Dedifferentiated amniotic fluid mesenchymal stem cell (primary cell): Measurements from ENCODE around the gene PEAR1.

ENCODE experiments used
- DNase-seq: peaks from one replicate; pipeline ENCODE4 v3.0.0-alpha.2; 2016; ENCODE audit errors: extremely low spot score

The PEAR1 gene, protein sequence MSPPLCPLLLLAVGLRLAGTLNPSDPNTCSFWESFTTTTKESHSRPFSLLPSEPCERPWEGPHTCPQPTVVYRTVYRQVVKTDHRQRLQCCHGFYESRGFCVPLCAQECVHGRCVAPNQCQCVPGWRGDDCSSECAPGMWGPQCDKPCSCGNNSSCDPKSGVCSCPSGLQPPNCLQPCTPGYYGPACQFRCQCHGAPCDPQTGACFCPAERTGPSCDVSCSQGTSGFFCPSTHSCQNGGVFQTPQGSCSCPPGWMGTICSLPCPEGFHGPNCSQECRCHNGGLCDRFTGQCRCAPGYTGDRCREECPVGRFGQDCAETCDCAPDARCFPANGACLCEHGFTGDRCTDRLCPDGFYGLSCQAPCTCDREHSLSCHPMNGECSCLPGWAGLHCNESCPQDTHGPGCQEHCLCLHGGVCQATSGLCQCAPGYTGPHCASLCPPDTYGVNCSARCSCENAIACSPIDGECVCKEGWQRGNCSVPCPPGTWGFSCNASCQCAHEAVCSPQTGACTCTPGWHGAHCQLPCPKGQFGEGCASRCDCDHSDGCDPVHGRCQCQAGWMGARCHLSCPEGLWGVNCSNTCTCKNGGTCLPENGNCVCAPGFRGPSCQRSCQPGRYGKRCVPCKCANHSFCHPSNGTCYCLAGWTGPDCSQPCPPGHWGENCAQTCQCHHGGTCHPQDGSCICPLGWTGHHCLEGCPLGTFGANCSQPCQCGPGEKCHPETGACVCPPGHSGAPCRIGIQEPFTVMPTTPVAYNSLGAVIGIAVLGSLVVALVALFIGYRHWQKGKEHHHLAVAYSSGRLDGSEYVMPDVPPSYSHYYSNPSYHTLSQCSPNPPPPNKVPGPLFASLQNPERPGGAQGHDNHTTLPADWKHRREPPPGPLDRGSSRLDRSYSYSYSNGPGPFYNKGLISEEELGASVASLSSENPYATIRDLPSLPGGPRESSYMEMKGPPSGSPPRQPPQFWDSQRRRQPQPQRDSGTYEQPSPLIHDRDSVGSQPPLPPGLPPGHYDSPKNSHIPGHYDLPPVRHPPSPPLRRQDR

DNA sequence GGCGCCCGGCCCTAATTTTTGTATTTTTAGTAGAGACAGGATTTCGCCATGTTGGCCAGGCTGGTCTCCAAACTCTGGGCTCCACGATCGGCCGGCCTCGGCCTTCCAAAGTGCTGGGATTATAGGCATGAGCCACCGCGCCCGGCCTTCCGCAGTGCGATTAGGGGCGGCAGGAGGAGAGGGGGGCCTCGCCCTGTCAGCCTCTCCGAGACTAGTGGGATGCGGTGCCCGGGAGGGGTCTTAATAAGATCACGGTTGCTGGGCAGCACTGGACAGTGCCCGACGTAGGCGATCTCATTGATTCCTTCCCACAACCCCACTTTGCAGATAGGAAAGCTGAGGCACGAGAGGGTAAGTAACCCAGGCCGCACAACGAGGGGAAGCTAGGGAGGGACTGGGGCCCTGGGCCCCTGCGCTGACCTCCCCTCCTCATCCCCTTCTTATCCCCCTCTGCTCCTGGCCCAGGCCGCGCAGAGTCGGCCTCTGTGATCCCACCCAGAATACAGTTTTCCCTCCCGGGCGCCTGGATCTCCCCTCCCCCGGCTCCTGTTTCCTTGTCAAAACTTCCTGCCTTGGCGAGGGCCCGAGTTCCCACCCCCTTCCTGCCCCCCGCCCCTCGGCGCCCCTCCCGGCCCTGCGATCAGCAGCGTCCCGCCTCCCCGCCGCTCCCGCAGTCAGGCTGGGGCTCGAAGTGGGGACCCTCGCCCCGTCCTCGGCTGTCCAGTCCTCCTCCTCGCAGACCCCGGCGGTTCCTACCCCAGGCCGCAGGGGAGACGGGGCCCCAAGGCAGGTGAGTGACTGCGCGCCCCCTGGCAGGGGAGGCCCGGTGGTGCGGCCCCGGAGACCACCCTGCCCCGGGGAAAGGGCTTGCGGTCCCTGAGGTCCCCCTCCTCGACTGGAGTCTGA is at the start of gene PEAR1:
Gene PEAR1, plus strand, starts transcription at position 671 of the 906 bp plus-strand sequence. CDS start 10,209 bp downstream, outside the sequence.
- DNase-seq: no peak

DNA sequence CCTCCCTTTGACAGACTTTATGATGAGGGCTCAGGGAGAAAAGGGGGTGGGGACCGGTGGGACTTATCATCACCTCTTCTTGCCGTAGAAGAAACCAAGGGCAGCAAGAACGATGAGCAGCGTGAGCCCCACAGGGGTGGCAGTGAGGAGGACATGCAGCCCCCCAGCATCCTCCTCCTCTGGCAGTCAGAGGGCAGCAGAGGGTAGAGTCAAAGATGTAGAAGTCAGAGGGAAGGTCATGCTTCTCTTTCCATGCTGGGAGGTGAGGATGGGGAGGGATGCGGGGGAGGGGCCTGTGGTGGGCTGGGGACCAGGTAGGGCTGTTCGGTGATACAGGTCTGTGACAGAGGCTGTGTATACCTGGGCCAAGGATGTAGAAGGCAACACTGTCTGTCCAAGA is 49.4 kb upstream of the PEAR1 start:
- no peak for DNase-seq

DNA sequence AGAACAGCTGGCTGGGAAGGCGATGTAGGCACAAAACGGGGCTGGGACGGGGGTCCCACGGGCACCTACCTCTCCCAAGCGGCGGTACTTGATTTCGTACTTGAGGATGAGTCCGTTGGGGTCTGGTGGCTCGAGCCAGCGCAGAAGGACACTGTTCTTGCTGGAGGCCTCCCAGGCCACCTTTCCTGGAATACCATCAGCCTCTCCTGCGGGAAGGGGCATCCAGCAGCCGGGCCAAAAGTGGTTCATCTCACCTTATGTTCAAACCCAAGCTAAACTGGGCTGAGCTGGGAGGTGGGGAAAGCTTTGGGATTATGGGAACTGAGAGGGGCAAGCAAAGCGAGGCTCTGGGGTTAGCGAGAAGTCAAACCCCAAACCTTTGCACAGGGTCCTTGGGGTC is 48.9 kb upstream of the PEAR1 start:
- DNase-seq: no peak

DNA sequence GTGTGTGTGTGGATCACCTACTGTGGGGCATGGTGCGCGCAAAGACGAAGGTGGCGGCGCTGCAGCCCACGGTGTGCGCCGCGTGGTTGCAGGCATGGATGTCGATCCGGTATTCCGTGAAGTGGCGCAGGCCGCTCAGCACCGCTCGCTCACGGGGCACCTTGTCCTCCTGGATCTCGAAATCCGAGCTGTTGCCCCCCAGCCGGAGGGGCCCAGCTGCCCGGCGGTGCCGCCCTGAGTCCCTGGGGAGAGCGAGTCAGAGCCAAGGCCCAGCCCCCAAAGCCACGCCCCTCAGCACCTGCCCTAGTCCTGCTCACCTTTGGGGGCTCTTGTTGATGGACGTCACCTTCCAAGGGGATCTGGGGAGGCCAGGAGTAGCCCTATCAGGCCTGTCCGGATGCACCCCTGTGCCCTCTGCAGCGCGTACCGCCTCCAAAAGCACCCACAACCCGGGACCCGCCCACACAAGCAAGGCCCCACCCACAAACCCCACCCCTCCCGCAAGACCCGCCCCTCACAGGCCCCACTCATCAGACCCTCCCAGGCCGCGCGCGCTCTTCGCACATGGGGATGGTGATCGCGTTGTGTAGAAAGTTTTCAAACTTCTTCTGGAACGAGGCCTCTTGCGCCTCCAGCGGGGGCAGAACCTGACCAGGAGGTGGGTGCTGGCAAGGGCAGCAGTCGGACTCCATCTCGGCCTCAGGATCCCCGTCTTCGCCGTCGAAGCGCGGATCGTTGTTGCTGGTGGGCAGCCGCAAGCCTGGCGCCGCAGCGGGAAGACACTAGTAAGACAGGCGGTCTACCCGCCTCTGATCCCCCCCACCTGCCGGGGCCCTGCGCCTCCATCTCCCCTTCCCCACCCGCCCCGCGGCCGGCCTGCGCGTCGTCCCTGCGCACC is 48.2 kb upstream of the PEAR1 start:
- no peak for DNase-seq

DNA sequence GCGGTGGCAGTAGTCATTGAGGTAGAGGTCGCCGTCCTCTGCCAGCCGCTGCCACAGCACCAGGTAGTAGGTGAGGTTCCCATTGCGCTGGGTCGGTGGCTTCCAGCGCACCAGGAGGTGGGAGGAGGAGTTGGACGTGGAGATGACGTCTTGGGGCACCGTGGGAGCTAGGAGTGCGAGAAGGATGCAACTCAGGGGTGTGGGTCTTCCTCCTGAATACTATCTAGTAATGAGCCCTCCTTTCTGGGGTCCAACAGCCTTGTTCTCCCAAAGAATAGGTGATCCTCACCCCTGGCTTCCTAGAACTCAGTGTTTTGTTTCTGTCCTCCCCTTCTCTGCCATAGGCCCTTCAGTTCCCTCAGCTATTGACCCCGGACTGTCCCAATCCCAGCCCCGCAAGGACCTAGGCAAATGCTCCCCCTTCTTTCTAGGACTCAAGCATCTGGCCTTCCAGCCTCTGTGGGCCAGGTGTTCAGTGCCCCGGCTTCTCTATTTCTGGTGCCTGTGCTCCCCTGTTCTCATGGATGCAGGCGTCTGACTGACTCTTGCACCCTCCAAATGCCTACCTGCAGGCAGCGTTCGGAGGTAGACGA is 47.5 kb upstream of the PEAR1 start:
- DNase-seq: no peak

DNA sequence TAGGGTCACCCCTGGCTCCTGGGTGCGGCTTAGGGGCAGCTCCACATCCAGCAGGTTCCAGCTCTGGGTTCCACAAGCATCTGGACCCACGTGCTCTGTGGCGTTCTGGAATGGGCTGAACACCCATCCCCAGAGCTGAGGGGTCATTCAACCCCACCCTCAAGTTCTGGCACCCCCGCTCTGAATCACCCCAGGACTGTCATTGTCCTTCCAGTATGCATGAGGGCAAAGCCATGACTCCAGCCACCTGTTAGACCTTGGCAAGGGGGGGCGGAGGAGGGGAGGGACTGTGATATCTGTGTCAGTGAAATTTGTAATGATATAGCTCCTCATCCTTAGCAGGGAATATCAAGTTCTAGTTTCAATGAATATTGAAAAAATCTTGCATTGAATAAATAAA is 46.9 kb upstream of the PEAR1 start:
- DNase-seq: no peak

DNA sequence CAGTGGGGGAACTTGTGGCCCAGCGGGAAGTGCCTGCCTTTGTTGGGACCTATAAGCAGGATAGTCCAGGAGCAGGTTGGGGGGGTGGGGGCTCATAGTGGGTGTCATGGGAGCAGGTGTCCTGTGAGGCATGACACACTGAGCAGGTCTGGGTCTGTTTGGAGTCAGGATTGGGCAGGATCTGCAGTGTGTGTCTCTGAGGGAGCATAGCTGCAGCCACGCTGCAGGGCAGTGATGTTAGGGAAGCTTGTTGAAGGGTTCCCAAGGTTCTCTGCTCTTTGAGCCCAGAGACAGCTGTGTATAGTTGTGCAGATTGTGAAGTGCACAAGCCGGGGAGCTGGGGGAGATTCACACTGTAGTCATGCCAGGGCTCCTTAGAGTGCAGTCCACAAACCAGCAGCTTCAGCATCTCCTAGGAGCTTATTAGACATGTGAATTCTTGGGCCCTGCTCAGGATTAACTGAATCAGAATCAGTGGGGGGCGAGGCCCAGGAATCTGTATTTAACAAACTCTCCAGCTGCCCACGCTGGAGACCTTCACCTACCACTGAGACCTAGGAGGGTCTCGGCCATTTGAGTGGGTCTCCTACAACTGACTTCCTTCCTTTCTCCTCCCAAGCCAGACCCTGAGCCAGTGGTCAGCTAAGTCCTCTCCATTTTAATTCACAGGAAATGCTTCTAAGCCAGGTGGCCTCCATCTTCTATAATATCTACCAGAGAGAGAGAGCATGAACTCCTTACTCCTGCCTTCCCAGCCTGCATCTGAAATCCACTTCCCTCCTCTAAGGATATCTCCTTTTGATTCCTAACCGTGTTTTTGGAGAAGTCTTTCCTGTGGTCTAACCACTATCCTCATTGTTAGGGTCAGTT is 45.7 kb upstream of the PEAR1 start:
- DNase-seq: no peak

DNA sequence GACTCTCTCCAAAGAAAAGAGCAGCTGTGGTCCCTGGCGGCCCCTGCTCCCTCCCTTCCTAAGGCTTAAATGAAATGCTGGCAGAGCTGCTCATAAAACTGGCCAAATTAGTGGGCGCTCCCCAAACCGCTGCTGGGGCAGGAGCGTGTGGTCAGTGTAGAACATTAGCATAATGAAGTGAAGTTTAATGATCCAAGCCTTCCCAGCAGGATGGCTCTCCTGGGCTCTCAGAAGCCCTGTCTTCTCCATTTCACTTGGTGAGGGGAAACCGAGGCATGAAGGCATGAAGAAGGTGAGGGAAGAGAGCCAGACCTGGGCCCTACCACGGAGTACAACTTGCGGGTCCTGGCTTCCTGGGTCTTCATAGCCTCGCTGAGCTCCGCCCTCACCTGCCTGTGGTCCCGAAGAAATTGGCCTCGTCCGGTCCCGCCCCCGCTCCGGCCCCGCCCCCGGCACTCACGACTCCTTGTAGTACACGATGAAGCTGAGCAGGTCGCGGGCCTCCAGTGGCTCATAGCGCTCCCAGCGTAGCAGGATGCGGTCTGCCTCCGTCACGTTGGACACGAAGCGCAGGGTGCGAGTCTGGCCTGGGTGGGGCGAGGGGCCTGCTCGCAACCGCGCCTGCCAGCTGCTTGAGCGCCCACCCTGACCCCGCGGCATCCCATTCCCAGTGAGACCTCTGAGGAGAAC is 44.9 kb upstream of the PEAR1 start:
- DNase-seq: no peak

DNA sequence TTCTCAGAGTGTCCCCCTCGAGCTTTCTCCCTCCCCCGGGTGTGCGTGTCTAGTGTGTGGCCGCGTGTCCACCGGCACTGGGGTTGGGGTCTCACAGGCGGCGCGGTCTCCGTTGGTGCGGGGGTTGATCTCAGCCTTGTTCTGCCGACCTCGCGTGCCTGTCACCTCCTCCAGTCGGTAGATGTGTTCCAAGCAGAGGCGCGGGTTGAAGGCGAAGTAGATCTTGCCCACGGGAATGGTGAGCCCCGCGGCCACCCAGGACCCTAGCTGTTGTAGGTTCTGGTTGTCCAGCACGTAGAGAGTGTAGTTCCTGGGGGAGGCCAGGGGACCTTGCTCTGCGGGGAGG is 44.4 kb upstream of the PEAR1 start:
- DNase-seq: no peak

DNA sequence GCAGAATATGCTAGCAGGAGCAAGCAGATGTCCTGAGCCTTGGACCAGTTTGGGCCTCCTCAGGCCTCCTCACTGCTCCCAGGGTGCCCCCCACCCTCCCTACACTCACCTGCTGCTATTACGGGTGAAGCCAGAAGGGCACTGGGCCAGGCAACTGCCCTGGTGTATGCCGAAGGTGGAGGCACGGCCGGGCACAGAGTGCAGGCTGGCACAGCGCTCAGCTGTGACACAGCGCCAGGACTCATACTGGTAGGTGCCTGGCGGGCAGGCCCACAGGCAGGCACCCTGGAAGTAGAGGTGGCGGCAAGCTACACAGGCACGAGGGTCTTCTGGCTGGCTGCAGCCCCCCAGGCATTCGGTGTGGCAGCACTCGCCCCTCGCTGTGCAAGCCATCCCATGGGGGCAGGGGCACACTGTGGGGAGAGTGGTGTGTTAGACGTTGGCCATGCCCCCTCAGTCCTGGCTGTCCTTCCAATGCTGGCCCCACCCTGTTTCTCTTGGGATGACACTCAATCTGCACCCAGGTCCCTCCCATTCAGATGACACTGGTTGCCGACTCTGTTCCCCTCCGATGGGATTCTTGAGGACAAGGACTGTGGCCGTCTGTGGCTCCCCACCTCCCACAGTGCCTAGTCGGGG is 41.6 kb upstream of the PEAR1 start:
- no peak for DNase-seq

DNA sequence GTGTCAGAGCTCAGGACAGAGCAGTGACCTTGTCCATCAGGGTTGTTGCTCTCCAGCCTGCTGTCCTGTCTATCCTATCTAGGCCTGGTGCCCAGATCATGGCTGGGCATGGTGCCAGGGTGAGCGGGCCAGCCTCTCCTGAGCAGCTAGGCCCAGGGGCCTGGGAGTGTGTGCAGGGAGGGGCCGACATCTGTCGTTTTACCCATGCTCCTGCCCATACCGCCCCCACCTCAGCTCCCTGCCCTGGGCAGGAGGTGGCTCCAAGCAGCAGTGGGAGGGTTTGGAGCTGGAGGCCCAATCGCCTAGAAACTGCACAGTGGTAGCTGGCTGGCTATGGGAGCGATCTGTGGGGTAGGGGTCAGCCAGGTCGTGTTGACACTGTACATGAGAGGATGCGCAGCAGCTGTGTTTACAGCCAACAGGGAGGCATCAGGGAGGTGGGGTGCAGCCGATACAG is 41.1 kb upstream of the PEAR1 start:
- no peak for DNase-seq

DNA sequence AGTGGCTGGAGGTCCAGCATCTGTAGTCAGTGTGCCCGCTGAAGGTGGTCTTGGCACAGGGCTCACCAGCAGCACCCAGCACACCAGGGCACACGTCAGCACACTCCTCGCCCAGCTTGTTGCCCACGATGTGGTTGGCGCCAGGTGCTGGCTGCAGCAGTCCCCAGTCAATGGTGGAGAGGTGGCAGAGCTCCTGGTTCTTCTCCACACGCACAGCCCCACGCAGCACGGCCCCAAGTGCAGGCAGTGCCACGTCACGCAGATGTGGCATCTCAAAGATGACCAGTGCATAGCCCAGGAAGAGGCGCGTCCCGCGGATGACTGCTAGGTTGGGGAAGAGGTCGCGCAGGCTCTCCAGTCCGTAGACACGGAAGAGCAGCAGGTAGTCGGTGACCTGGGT is 39.8 kb upstream of the PEAR1 start:
- DNase-seq: no peak

DNA sequence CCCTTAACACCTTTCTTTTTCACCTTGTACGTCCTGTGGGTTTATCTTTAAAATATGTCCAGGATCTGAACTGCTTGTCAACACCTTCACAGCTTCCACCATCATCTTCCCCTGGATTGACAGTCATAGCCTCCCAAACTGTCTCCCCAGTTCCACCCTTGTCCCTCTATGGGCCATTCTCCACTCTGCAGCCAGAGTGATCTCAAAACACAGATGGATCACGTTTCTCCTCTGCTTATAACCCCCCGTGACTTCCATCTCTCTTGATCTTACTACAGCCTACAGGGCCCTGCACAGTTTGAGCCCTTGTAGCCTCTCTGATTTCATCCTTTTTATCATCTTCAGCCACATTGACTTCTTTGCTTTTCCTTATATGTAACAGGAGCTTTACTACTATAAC is 38.9 kb upstream of the PEAR1 start:
- no peak for DNase-seq

DNA sequence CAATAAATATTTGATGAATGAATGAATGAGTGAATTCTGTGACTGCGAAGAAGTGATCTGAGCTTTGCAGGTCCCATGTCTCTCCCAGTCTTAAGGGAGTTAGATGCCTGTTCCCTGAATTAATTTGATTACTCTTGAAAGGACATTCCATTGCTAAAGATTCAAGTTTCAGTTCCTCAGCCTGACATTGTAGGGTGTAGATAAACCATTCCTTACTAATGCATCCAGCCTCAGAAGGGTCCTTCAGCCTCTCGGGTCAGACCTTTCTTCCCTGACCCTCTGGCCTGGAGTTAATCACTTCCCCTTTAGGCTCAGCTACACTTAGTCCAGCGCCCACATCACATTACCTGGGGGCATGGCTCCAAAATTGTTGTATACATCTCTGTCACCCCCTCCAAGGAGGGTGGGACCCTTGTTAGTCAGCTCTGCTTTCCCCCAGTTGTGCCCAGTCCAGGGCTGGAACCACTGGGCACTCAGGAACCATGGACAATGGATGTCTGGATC is 37.2 kb upstream of the PEAR1 start:
- DNase-seq: no peak

DNA sequence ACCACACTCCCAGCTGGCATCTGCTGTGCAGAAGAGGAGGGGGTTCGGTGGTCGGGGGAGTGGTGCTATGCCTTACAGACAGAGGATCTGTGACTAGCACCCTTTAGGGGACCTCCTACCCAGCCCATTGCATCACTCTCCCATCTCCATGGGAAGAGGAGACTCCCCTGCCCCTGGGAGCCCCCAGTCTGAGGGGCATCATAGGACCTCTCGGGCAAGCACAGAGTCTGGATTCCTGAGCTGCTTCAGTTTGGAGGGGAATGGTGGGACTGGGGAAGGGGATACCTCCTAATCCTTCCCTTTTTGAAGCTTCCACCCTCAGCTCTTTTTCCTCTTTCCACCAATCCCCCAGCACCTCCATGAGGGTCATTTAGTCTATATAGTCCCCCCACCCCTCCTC is 36.0 kb upstream of the PEAR1 start:
- no peak for DNase-seq

DNA sequence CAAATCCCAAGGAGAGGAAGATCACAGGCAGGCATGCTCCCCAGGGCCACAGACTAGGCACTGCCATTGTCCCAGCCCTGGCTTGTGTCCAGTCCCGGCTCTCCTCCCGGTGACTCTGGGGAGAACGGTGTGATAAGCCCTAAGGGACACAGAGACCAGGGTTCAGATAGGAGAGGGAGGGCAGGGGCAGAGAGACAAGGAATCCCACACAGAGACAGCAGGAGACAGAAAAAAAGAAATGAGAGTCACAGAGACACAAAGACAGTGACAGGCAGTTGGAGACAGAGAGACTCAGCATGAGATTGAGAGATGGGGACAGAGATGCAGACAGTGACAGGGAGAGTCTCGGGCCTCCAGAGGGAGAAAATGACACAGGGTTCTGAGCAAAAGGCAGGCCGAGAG is 35.0 kb upstream of the PEAR1 start:
- DNase-seq: no peak

DNA sequence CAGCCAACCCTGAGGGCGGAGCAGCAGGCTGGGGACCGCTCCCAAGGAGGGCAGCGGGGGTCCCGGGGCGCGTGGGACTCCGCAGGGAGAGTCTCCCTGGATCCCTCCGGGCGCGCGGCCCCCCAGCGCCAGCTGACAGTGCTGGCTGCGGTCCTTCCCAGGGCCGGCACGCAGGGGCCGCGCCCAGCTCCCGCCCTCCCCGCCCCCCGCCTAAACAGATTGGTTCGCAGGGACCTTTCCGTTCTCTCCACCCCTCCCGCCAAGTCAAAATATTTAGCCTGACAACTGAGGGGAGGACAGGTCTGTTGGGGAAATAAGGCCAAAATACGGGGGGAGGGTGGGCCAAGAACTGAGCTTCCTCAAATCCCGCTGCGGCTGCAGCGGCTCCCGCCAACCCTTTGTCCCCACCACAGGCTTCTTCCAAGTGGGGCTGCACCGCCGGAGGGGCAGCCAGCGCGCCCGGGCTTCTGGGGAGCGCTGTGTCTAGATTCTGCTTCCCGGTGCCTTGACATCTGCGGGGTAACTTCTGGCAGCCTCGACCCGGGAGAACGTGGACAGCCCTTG is 34.5 kb upstream of the PEAR1 start, which contains the start of gene INSRR:
Gene INSRR, minus strand, starts transcription at position 159 of the 564 bp plus-strand sequence. CDS start 496 bp downstream, outside the sequence.
- no peak for DNase-seq
